MG63 (cell line): Measurements from ENCODE around the gene CCDC194. TPM values are rescaled to one million over a fixed set of nuclear protein-coding genes. Genes with fewer than 3 reads are reported as not detected.
"Not testable (repeated sequence)": the region's sequence is repeated elsewhere in the genome, so short reads cannot be mapped to it uniquely, and the experiment has no call there.

ENCODE experiments used
- DNase-seq: peaks from one replicate; pipeline ENCODE4 v3.0.0-alpha.2; 2020
- H3K27me3 ChIP-seq: fragments of 250-450 bp; sonication (Bioruptor Pico); 2 replicates; pipeline ENCODE4 v1.5.1; 2020; ENCODE audit warnings: mild to moderate bottlenecking, moderate library complexity
- H3K36me3 ChIP-seq: fragments of 250-450 bp; sonication (Bioruptor Pico); 2 replicates; pipeline ENCODE4 v1.5.1; 2020; ENCODE audit warnings: mild to moderate bottlenecking, moderate library complexity
- H3K4me3 ChIP-seq: fragments of 250-450 bp; sonication (Bioruptor Pico); 2 replicates; pipeline ENCODE4 v1.5.1; 2020; ENCODE audit warnings: mild to moderate bottlenecking, moderate library complexity
- H3K9me3 ChIP-seq: fragments of 250-450 bp; sonication (Bioruptor Pico); 2 replicates; pipeline ENCODE4 v1.5.1; 2020; ENCODE audit warnings: mild to moderate bottlenecking, moderate library complexity
- total RNA-seq: library from RNA; depleted of rRNA; stranded (reverse); fragments of >200 nt; shearing (Covaris generic); gene quantifications from 2 replicates; pipeline ENCODE4 v1.2.3, GENCODE V29; 2014; ENCODE audit warnings: low replicate concordance

The CCDC194 gene
- total RNA-seq, 1 experiment from 2014 or later, result not detected

- peak overlapping the region; percentile 43 for H3K4me3 ChIP-seq
- DNase-seq, result peak; percentile 96
- peaks cover 20% of the 10 kb centered on the region for H3K27me3 ChIP-seq
- peaks cover 15% of the 10 kb centered on the region for H3K9me3 ChIP-seq
- peaks cover 4% of the 10 kb centered on the region; the same call in 1 of the 2 replicates for H3K36me3 ChIP-seq
Measured at GRCh38 chr19:17390665-17391370, 3.2 kb downstream of the CCDC194 start.

- no peak for DNase-seq
- H3K4me3 ChIP-seq, result peak overlapping the region; percentile 43
- peaks cover 20% of the 10 kb centered on the region for H3K27me3 ChIP-seq
- H3K36me3 ChIP-seq, result no peaks in the 10 kb centered on the region
- peaks cover 15% of the 10 kb centered on the region for H3K9me3 ChIP-seq
Measured at GRCh38 chr19:17389957-17390664, 3.9 kb downstream of the CCDC194 start.

- H3K4me3 ChIP-seq, result no peak overlapping the region
- peaks cover 15% of the 10 kb centered on the region for H3K9me3 ChIP-seq
- H3K36me3 ChIP-seq, result no peaks in the 10 kb centered on the region
- H3K27me3 ChIP-seq, result peaks cover 20% of the 10 kb centered on the region
- DNase-seq, result no peak
Measured at GRCh38 chr19:17389288-17389687, 4.7 kb downstream of the CCDC194 start.

GRCh38 chr19:17385878-17386611 is 8.0 kb downstream of the CCDC194 start:
- DNase-seq, result peak; percentile 60
- peaks cover 15% of the 10 kb centered on the region for H3K9me3 ChIP-seq
- no peaks in the 10 kb centered on the region for H3K36me3 ChIP-seq
- no peak overlapping the region for H3K4me3 ChIP-seq
- peaks cover 20% of the 10 kb centered on the region for H3K27me3 ChIP-seq

GRCh38 chr19:17380426-17381138 is 13.4 kb downstream of the CCDC194 start:
- Histone ChIP-seq H3K4me3 (no peak overlapping the region), H3K9me3 (peaks cover 4% of the 10 kb centered on the region; the same call in 1 of the 2 replicates), H3K27me3 (no peaks in the 10 kb centered on the region), H3K36me3 (no peaks in the 10 kb centered on the region)
- no peak for DNase-seq

GRCh38 chr19:17379221-17379631 is 14.8 kb downstream of the CCDC194 start:
- Histone ChIP-seq H3K36me3 (no peaks in the 10 kb centered on the region), H3K27me3 (no peaks in the 10 kb centered on the region), H3K4me3 (no peak overlapping the region), H3K9me3 (peaks cover 4% of the 10 kb centered on the region; the same call in 1 of the 2 replicates)
- no peak for DNase-seq

- H3K9me3 ChIP-seq, result peaks cover 4% of the 10 kb centered on the region; the same call in 1 of the 2 replicates
- no peaks in the 10 kb centered on the region for H3K36me3 ChIP-seq
- no peak overlapping the region for H3K4me3 ChIP-seq
- no peaks in the 10 kb centered on the region for H3K27me3 ChIP-seq
- DNase-seq, result no peak
Measured at GRCh38 chr19:17378271-17378670, 15.7 kb downstream of the CCDC194 start.

- H3K36me3 ChIP-seq, result no peaks in the 10 kb centered on the region
- no peaks in the 10 kb centered on the region for H3K27me3 ChIP-seq
- DNase-seq, result no peak
- peaks cover 4% of the 10 kb centered on the region; the same call in 1 of the 2 replicates for H3K9me3 ChIP-seq
- no peak within 1 kb of the TSS for H3K4me3 ChIP-seq
Measured at GRCh38 chr19:17376935-17377600, 16.9 kb downstream of the CCDC194 start, which contains the start of gene PLVAP. PLVAP (minus strand) TSS chr19:17377342; CDS start chr19:17377288, 54 bp downstream.

- Histone ChIP-seq H3K36me3 (no peaks in the 10 kb centered on the region), H3K27me3 (peaks cover 2% of the 10 kb centered on the region; the same call in 1 of the 2 replicates), H3K4me3 (no peak overlapping the region), H3K9me3 (no peaks in the 10 kb centered on the region)
- DNase-seq, result no peak
Measured at GRCh38 chr19:17370026-17370587, 23.9 kb downstream of the CCDC194 start.

GRCh38 chr19:17365361-17365760 is 28.6 kb downstream of the CCDC194 start:
- H3K36me3 ChIP-seq, result no peaks in the 10 kb centered on the region
- no peak for DNase-seq
- no peaks in the 10 kb centered on the region for H3K9me3 ChIP-seq
- H3K27me3 ChIP-seq, result peaks cover 2% of the 10 kb centered on the region; the same call in 1 of the 2 replicates
- H3K4me3 ChIP-seq, result no peak overlapping the region

GRCh38 chr19:17363852-17364605 is 30.0 kb downstream of the CCDC194 start:
- not testable (repeated sequence) for H3K36me3 ChIP-seq, H3K4me3 ChIP-seq, H3K9me3 ChIP-seq, H3K27me3 ChIP-seq, DNase-seq

- H3K9me3 ChIP-seq, result no peaks in the 10 kb centered on the region
- no peaks in the 10 kb centered on the region for H3K36me3 ChIP-seq
- no peak overlapping the region for H3K4me3 ChIP-seq
- no peak for DNase-seq
- no peaks in the 10 kb centered on the region for H3K27me3 ChIP-seq
Measured at GRCh38 chr19:17359905-17360800, 33.8 kb downstream of the CCDC194 start.

- Histone ChIP-seq H3K27me3 (no peaks in the 10 kb centered on the region), H3K36me3 (no peaks in the 10 kb centered on the region), H3K4me3 (no peak overlapping the region), H3K9me3 (no peaks in the 10 kb centered on the region)
- peak; percentile 39 for DNase-seq
Measured at GRCh38 chr19:17358395-17358794, 35.6 kb downstream of the CCDC194 start.

- DNase-seq, result no peak
- Histone ChIP-seq H3K4me3 (no peak overlapping the region), H3K9me3 (no peaks in the 10 kb centered on the region), H3K36me3 (no peaks in the 10 kb centered on the region), H3K27me3 (no peaks in the 10 kb centered on the region)
Measured at GRCh38 chr19:17357724-17358123, 36.3 kb downstream of the CCDC194 start.
